ENCODE results near the gene EFCAB6. TPM values are rescaled to one million over a fixed set of nuclear protein-coding genes. Genes with fewer than 3 reads are reported as not detected.

Gene EFCAB6
- total RNA-seq, 1 experiment from 2014 or later: 3.1 TPM

DNA sequence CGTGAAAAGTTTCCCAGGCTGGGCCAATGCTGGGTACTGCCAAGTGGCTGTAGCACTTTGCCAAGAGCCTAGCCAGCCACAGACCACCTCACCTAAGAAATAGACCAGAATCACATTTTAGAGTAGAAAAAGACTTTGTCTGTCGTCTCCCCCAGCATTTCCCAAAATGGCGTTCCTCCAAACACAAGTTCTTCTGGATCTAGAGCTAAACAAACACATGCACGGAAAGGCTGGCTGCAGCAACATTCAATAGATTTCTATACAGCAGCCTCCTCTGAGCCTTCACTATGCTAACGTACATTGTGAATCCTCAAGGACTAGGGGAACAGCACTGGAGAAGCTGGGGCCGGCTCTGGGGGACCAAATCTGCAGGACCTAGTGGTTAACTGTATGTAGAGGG lies 65.0 kb downstream of the EFCAB6 start:
- DNase-seq (ENCODE audit: low read depth): no peak

DNA sequence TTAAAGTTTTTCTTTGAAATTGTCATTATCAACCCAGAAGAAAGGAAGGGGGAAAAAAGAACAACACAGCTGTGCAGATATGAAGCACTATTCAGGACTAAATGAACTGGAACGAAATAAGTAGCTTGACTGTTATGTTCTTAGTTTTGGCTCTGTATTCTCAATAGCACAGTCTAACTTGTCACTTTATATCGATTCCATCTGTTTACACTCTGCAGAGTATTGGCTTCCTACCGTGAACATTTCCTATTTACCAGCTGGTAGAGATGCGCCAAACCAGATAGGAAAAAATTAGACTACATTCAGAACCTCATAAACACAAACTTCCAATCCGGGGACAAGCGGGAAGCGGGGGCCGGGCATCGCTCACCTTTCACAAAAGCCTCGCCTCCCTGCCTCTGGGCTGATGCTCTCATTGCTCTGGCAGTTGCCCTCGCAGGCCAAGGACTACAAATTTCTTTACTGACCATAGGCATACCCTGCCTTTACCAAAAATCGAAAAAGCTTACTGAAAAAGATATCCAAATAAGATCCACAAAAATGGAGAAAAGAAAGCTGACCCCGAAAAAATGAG lies 66.2 kb downstream of the EFCAB6 start:
- DNase-seq (ENCODE audit: low read depth): no peak

DNA sequence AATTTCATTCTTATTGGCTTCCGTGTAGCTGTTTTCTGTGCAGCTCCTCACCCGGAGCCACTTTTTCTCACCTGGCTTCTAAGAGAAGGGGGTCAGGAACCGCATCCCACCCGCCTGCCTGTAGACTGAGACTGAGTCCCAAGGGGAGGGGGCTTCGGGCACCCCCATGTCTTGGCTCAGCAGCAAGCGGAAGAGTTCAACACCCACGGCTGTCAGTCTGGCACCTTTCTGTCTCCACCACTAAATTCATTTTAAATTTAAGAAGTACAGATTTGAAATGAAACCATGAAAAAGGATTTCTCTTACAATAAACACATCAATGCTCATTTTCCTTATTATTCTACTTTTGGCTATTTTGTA lies 66.7 kb downstream of the EFCAB6 start:
- DNase-seq (ENCODE audit: low read depth): no peak

DNA sequence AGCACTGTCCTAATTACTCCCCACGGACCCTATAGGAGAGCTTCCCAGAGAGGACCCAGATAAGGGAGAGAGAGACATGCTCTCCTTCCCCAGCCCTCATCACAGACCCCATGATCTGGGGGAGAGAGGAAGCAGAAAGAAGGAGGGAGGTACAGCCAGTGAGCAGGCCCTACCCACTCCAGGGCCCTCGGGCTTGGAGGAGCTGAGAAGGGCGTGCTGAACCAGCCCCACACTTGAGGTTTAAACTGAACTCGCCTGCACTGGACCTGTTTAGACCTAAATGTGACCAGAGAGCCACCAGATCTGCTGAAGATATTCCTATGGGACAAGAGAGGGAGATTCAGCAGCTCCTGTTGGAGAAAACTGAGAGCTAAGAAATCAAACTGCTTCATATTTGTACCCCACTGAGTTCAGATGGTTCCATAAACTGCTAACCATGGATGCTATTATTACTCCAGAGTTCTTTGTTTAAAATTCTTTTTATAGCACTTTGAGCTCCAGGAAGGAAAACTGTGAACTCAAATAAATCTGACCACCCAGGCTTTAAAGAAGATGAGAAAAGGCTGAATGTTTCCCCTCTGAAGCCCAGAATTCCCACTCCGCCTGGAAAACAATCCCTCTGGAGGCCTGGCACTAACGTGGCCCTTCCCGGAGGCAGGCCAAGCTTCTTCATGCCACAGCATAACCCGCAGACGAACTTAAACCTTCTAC lies 67.2 kb downstream of the EFCAB6 start:
- DNase-seq (ENCODE audit: low read depth): no peak

DNA sequence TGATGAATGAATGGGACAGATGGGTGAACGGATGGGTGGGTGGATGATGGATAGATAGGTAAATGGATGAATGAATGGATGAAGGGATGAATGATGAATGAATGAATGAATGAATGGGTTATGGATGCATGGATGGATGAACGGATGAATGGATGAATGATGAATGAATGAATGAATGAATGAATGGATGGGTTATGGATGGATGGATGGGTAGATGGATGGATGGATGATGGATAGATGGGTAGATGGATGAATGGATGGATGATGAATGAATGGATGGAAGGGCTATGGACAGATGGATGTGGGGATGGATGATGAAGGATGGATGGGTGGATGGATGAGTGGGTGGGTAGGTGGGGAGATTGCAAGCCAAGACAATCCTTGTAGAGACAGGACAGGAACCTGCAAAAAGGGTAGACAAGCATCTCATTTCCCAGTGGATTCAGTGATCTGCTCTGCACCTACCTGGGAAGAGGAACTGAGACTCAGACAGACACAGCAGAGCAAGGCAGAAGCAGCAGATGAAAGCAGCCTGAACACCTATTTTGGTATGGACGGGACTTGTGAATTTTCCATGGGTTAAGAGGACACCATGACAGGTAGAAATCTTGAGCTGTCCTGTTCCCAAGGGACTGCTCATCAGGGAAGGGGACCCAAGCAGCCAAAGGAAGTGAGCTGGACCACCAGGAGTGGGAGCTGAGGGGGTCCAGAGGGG lies 68.0 kb downstream of the EFCAB6 start:
- DNase-seq (ENCODE audit: low read depth): no peak

DNA sequence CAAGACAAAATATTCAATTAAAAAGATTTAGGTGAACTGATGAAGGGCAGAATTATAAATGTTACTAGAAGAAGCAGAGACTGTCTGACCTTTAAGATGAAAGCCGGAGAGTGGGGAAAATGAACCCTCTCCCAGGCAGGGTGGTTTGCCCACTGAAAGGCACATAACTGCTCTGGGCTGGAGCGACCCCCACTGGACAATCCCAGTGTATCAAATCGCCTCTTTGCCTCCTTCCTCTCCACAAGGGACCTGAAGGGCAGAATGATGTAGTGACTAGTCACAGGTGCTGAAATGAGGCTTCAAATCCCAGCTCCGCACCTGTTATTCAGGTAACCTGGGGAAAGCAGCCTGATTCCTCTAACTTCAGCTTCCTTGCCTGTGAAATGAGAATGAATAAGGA lies 69.0 kb downstream of the EFCAB6 start:
- DNase-seq (ENCODE audit: low read depth): peak; percentile 27

DNA sequence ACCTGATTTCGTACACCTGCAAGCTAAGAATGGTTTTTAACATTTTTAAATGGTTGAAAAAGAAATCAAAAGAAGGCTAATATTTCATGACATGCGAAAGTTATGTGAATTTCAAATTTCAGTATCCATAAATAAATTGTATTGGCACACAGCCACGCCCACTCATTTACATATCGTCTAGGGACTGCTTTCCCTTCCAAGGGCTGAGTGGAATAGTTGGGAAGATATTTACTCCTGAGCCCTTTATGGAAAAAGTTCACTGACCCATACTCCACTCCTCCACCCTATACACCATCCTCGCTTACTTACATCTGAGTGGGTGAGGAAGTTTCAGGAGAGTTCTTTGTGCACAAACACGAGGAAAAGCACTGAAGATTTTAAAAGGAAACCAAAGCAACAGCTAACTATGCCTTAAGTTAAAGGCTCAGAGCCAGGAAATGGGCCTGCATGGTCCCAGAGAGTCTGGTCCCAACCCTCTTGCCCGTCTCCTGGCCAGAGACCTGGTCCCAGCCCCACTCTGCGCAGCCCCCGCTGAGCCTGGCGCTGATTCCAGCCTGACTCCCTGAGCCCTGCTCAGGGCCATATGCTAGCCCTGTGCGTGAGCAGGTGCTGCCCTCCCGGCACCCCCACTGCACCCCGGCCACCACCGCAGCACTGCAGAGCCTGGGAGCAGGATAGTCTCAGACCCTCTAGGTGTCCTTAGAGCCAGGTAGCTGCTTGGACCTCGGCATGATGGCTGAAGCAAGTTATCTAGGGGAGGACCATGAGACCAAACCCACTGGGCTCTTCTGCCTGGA lies 69.8 kb downstream of the EFCAB6 start:
- DNase-seq (ENCODE audit: low read depth): no peak

DNA sequence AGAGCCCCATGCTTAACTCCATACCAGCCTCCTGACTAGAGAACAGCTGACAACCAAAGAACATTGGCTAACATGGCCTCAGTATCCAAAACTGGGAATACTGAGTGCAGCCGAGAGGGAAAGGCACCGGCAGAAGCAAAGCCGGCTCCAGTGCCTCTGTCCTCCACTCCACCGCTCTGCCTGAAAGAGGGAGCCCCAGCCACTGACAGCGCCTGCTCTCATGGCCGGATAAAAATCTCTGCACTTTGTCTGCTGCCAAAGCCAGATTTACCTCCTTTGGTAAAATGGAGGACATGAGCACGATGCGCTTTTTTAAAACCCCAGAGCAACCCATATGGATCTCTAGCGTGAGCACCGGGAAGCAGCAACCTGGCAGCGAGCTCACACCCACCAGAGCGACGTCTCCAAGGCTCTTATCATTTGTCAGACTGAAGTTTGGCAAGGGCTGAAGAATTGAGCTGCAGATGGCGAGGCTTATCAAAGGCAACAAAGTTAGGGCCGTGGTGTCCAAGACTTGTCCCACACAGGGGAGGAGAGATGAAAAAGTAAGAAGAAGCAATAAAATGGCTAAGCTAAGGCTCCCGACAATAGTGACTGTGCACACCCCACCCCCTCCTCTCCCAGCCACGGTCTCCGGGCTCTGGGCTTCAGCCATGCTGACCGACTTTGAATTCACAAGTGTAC lies 71.4 kb downstream of the EFCAB6 start:
- DNase-seq (ENCODE audit: low read depth): no peak

DNA sequence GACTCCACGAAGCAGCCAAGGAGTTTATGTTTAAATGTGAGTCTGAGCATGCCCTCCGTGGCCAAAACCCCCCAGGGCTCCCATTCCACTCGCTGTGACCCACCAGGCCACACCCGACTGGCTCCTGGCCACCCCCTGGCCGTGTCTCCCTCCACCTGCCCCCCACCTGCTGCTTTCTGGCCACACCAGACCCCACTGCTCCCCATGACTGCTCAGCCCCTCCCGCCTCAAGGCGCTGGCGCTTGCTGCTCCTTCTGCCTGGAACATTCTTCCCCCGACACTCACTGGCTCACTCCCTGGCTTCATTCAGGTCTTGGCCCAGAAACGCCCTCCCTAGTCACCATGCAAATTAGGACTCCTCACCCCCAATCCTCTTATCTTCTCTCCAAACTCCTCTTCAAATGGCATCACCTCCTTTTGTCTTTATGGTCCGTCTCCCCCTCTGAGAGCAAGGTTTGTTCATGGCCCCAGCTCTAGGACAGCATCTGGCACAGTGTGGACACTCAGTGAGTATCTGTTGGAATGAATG lies 72.2 kb downstream of the EFCAB6 start:
- no peak for DNase-seq (ENCODE audit: low read depth)

DNA sequence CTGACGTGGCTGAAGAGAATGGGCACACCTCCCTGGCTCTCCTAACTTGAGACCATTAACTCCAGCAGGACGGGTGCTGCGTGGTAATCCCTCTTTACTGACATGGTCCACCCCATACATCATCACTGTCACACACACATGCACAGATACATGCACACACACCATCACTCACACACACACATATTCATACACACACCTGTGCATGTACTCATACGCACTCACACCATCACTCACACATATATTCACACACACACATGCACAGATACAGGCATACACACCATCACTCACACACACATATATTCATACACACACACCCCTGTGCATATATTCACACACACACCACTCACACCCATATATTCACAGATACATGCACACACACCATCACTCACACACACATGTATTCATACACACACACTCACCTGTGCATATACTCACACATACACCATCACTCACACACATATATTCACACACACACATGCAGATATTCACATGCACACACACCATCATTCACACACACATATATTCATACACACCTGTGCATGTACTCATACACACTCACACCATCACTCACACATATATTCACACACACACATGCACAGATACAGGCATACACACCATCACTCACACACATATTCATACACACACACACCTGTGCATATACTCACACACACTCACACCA lies 74.8 kb downstream of the EFCAB6 start:
- DNase-seq (ENCODE audit: low read depth): no peak

DNA sequence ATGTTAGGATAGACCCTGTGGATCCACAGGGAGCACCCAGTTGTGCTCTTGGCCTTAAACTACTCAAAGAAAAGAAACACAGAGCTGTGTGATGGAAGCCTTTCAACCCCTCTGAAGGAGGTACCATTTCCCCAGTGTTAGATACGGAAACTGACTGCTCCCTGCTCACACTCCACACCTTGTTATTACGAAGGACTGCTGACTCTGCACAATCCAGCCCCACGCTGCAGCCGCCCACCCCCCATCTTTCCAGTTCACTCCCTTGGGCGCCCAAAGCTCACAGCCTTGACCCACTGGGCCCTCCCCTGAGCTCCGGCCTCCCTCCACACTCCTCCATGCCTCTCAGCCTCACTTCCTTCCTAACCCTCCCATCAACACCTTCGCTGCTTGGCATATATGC lies 75.5 kb downstream of the EFCAB6 start:
- no peak for DNase-seq (ENCODE audit: low read depth)

DNA sequence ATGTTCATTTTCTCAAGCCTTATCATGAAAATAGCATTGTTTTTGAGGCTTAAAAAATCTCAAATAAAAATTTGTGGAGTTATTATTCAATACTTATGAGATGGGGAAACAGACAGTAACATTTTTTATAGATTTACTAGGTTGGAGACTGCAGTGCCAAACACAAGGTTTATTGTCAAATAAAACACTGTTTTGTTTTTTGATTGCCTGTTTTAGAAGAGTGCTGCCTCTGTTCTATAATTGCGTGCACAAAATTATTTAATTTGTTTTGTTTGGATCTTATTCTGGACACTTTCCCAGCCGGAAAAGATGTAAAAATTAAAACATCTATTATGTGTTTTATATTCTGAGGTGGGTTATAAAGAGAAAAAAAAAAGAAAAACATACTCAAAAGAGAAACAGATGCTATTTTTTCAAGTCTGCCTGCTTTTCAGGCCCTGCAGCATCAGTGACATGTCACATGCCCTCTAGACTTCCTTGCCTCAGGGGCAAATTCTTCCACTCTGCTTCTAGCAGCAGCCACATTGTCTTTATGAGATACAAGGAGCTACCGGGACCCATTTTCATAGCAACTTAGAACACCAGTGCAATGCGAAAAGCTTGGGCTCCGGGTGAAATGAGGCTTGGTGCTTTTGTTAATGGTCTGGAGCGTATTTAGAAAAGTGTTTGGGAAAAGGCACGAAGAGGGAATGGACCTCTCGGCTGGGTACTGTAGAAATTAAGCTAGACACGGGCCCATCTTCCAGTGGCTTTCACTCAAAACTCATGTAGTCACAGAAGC lies 77.5 kb downstream of the EFCAB6 start:
- DNase-seq (ENCODE audit: low read depth): no peak

DNA sequence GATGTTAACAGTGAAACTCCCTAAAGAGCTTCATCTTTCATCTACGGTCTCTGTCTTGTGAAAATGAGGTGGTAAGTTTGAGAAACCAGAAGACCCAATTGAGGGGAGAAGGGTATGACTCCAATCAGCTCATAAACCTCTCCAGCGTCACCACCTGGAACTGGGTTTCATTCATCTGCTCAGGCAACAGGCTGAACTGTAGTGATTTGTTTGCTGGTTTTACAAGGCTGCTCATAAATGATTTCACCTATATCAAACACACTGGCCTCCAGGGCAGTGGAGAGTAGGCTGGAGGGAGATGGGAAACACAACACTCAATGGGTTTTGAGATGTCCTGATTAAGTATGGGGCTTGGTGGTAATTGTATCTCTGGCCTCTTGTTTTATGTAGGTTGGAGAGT lies 79.0 kb downstream of the EFCAB6 start:
- no peak for DNase-seq (ENCODE audit: low read depth)

DNA sequence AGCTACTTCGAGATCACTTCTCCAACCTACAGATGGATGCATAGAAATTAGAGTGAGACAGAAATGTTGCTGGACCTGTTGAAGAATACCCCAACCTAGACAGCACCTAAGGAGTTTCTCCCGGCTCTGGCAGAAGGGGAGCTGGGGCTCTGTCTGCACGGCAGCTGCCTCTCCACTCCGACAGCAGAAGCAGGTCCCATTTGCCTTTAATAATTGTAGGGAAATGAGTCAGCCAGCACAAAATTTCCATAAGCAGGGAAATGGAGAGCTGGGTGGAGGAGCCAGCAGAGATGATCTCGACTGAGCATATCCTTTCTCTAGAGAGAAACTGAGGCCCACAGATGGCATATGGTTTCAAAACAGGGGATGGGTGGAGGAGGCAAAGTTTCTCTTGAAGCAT lies 80.1 kb downstream of the EFCAB6 start:
- DNase-seq (ENCODE audit: low read depth): peak; percentile 30

DNA sequence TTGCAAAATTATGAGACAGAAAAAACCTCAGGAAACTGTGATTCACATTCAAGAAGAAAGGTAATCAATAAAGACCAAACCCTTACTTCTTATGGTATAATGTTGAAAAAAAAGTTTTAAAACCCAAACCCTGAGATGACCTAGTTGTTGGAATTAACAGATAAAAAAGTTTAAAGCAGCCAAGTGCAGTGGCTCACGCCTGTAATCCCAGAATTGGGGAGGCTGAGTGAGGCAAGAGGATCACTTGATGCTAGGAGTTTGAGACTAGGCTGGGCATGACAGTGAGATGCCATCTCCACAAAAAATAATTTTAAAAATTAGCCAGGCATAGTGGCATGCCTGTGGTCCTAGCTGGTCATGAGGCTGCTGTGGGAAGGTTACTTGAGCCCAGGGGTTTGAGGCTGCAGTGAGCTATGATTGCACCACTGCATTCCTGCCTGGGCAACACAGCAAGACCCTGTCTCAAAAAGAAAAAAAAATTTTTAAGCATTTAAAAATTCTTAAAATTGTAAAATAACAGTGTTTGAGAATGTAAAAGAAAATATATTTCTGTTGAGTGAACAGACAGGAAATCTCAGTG lies 85.1 kb downstream of the EFCAB6 start:
- DNase-seq (ENCODE audit: low read depth): no peak

DNA sequence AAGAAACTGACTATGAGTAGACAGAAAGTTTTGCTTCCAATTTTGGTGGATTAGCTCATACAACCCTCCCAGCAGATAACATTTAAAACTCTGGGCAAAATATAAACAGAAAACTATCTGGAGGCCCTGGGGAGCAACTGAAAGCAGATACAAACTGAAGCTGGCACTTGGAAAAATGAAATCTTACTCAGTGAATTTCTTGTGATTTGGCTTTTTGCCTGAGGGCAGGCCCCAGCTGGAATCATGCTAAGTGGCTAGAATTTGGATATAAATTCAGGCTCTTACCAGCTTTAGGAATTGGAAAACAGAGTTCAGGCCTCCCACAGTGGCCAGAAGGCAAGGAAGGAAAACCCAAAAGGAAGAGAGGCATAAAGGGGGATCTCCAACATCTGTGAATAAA lies 85.8 kb downstream of the EFCAB6 start:
- DNase-seq (ENCODE audit: low read depth): no peak

DNA sequence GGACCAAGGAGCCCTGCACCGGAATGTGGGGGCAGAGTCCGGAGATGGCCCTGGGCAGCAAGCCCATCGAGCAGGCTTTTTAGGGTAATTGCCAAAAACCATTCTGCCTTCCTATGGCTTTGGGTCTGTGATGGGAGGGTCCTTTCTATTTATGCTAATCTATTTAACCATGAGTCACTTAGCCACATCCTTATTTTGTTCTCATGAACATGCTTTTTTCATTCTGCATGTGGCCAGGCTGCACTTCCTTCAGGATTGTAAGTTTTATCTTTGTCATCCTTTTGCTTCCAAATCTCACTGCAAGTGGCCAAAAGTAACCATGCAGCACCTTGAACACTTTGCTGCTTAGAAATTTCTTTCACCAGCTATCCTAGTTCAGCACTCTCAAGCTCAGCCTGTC lies 88.3 kb downstream of the EFCAB6 start:
- DNase-seq (ENCODE audit: low read depth): peak; percentile 51

DNA sequence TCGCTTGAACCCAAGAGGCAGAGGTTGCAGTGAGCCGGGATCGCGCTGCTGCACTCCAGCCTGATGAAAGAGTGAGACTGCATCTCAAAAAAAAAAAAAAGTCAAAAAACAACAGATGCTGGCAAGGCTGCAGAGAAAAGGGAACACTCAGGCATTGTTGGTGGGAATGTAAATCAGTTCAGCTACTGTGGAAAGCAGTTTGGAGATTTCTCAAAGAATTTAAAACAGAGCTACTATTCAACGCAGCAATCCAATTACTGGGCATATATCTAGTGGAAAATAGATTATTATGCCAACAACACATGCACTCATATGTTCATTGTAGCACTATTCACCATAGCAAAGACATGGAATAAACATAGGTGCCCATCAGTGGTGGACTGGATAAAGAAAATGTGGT lies 89.7 kb downstream of the EFCAB6 start:
- no peak for DNase-seq (ENCODE audit: low read depth)

DNA sequence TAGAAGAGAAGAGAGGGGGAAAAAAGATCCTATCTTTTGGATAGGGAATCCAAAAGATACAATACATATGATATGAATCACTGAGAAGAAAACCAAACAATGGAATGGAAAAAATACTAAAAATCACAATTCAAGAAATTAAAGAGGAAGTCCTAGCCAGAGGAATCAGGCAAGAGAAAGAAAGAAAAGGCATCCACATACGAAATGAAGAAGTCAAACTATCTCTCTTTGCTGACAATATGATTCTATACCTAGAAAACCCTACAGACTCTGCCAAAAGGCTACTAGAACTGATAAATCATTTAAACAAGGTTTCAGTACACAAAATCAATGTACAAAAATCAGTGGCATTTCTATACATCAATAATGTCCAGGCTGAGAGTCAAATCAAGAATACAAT lies 91.4 kb downstream of the EFCAB6 start:
- no peak for DNase-seq (ENCODE audit: low read depth)

DNA sequence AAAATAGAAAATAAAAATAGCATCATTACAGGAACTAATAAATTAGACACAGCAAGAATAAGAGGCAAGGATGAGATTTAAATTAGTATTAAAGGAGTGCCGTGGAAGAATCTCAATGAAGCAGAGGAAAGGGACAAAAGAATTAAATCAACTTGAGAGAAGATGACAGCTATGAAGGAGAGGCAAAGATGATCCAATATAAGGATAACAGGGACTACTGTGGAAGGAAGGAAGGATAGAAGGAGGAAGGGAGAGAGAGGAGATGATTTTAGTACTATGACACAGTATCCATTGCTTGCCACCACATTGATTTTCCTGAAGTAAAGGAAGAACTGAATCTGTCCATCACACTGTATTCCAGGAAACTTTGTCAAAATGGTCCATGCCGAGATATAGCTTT lies 98.0 kb downstream of the EFCAB6 start:
- no peak for DNase-seq (ENCODE audit: low read depth)
